GM12873 (cell line): ENCODE measurements around the gene IL17RA.

Source experiments
- CTCF ChIP-seq: IDR thresholded peaks from 2 replicates; pipeline ENCODE4 v1.5.1; 2012; ENCODE audit warnings: low read depth, mild to moderate bottlenecking, moderate library complexity, low read length, control low read depth; ENCODE audit not compliant: insufficient read depth; ENCODE audit errors: missing control alignments

Gene IL17RA

GRCh38 chr22:17077255-17077654, 7.5 kb upstream of the IL17RA start:
- no peak for TF ChIP-seq CTCF

GRCh38 chr22:17079572-17079971, 5.2 kb upstream of the IL17RA start:
- no peak for TF ChIP-seq CTCF

GRCh38 chr22:17083255-17083654, 1.5 kb upstream of the IL17RA start:
- no peak for TF ChIP-seq CTCF

DNA sequence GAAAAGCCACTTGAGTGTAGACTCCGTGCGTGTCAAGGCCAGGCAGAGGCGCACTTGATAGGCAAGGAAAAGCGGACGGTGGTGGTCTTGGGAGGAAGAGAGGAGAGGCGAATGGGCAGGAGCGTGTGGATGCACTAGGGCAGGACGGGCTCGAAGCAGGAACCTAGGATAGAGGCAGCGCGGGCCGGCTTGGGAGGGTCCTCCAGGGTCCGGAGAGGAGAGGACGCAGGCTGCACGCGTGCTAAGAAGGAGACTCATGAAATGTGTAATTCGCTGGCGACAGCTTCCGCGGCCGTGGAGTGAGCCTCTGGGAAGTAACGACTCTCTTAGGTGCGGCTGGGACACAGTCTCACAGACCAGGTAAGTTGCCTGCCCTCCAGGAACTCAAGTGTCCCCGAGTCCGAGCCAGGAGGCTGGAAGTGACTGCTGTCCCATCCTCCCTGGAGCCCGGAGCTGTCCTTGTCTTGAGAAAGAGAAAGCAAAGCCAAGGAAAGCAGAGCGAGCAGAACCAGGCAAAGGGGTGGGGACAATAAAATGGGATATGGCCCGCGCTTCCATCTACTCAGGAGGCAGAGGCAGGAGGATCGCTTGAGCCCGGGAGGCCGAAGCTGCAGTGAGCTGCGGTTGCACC, 874 bp upstream of the IL17RA start:
- no peak for TF ChIP-seq CTCF

GRCh38 chr22:17085277-17086181, 729 bp downstream of the IL17RA start:
- TF ChIP-seq CTCF: no peak

DNA sequence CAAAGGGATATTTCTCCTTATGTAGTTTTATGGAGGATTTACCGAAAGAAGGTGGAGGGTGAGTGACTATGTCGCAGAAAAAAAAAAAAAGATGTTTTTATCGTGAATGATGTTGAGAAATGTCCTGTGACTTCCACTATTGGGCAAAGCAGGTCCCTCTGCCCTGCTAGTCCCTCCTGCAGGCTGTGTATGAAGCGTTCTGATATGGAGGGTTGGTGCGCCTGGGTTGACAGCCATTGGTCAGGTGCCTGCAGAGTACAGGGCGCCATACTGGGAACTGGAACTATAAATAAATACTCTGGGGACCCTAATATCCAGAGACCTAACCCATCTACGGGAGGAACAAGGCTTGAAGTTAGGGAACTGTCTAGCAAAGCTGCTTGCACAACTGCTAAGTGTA, 1.5 kb downstream of the IL17RA start:
- TF ChIP-seq CTCF: no peak

DNA sequence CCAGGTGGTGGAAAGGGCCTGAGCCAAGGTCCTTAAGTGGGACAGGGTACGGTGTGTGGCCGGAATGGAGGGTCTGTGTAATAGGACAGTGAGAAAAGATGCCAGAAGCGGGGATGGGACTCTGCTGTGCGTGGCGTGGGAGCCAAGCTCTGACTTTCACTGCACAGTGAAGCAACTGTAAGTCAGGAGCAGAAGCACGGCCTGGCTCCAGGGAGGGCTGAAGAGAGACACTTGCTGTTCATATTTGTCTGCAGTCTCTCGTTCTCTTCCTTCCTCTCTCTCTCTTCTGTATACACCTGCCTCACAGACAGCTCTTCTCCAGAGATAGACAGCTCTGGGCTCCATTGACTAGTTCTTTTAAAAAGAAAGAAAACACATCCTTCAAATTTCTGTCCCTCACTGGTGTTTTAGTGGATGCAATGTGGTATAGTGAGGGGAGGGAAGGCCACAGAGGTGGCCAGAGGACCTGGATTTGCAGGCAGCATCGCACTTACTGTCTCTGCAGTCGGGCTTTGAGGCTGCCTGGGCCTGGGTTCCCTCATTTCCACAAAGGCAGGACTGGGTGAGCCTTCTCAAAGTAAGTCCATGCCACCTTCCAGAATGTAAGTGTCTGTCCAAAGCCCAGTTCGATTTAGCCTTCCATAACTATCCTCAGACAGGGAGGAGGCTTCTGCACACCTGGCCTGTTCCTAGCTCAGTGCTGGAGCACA, 2.1 kb downstream of the IL17RA start:
- no peak for TF ChIP-seq CTCF
